NCI-H510A treated with DMSO at 0.1 percent for 48 hours (cell line): ENCODE data around the gene TRMT2A.

Experiments
- DNase-seq: peaks from one replicate; lab custom pipeline; 2025; lab: John Stamatoyannopoulos, UW

TRMT2A gene

GRCh38 chr22:20062043-20062765 lies 54.8 kb downstream of the TRMT2A start:
- DNase-seq, result no peak
